Gastroesophageal sphincter (tissue), 4 donors: ENCODE data around the gene KIAA1217. TPM values are rescaled to one million over a fixed set of nuclear protein-coding genes. Genes with fewer than 3 reads are reported as not detected.
A peak's percentile ranks its signal among the peaks of the same experiment; 100 is the strongest.

Source experiments
- ATAC-seq: fragments of 150-250 bp; one replicate; pipeline ENCODE4 v1.9.1; 2016; ENCODE audit warnings: mild to moderate bottlenecking, moderate library complexity
- H3K27ac ChIP-seq, 4 donors: fragments of 200-600 bp; sonication (generic) in 3 of 4; 1 replicate in 3 of 4; 2 replicates in 1 of 4; pipeline ENCODE4 v1.5.1; 2016 to 2019
- H3K27me3 ChIP-seq: fragments of 200-600 bp; sonication (generic); one replicate; pipeline ENCODE4 v1.5.1; 2019
- H3K36me3 ChIP-seq, 2 donors: fragments of 200-600 bp; sonication (generic); one replicate each; pipeline ENCODE4 v1.5.1; 2019; ENCODE audit warnings: control low read depth in 1 of 2
- H3K4me1 ChIP-seq, 3 donors: fragments of 200-600 bp; sonication (generic); 1 replicate in 2 of 3; 2 replicates in 1 of 3; pipeline ENCODE4 v1.5.1; 2016 to 2019; ENCODE audit warnings: control low read depth in 2 of 3
- H3K4me3 ChIP-seq, 2 donors: fragments of 200-600 bp; sonication (generic); one replicate each; pipeline ENCODE4 v1.5.1; 2019; ENCODE audit warnings: mild to moderate bottlenecking in 1 of 2, moderate library complexity in 1 of 2
- H3K9me3 ChIP-seq, 3 donors: fragments of 200-600 bp; sonication (generic); one replicate each; pipeline ENCODE4 v1.5.1; 2017 to 2019; ENCODE audit warnings: control low read depth in 2 of 3
- CTCF ChIP-seq, 4 experiments: fragments of 200-600 bp in 2 of 4; fragments of 450-650 bp in 2 of 4; sonication (generic) in 1 of 4; IDR thresholded peaks; one replicate each; pipeline ENCODE4 v1.5.1; 2017 to 2019; ENCODE audit warnings: antibody characterized with exemption in 4 of 4, mild to moderate bottlenecking in 2 of 4, moderate library complexity in 2 of 4
- EP300 ChIP-seq: sonication (generic); formaldehyde crosslinking; IDR thresholded peaks from one replicate; pipeline ENCODE4 v1.6.1; 2017; ENCODE audit warnings: antibody characterized with exemption, mild to moderate bottlenecking
- POLR2A ChIP-seq, 2 donors: fragments of 450-650 bp; IDR thresholded peaks; one replicate each; pipeline ENCODE4 v1.6.1; 2017; ENCODE audit warnings: antibody characterized with exemption in 2 of 2, mild to moderate bottlenecking in 2 of 2, moderate library complexity in 1 of 2
- POLR2AphosphoS5 ChIP-seq: sonication (generic); formaldehyde crosslinking; IDR thresholded peaks from one replicate; pipeline ENCODE4 v1.6.1; 2017; ENCODE audit warnings: antibody characterized with exemption
- WGBS, 2 donors: methylation state at CpG; one replicate each; pipeline ENCODE4 v1.1.5; 2018; ENCODE audit warnings: low coverage in 1 of 2; 5-methylcytosine and 5-hydroxymethylcytosine counted together
- total RNA-seq, 4 donors: library from RNA; depleted of rRNA; stranded (reverse); fragments of >200 nt; gene quantifications; one replicate each; pipeline ENCODE4 v1.1.0, GENCODE V29; 2016

The KIAA1217 gene
- total RNA-seq, 4 donors from 2014 or later, result 9.7 to 15.3 (median 12.7) TPM

GRCh38 chr10:24483701-24484100, 274.8 kb downstream of the KIAA1217 start:
- Histone ChIP-seq H3K9me3 (no peaks in the 10 kb centered on the region), H3K27me3 (no peaks in the 10 kb centered on the region), H3K4me3 (no peak overlapping the region), H3K27ac (no peak overlapping the region), H3K36me3 (peaks cover 0 to 11% of the 10 kb centered on the region in 2 donors), H3K4me1 (no peaks in the 10 kb centered on the region)
- TF ChIP-seq EP300 (no peak), CTCF (IDR thresholded peaks at IDR 0.05) (no peak), POLR2AphosphoS5 (peak; percentile 15), POLR2A (IDR thresholded peaks at IDR 0.05) (no peak)
- peak; percentile 60 for ATAC-seq
- WGBS, 2 donors, result 62 to 73% methylated on average over 2 of the region's 3 CpGs

GRCh38 chr10:24484771-24485170, 275.8 kb downstream of the KIAA1217 start:
- no peaks in the 10 kb centered on the region for H3K9me3 ChIP-seq
- H3K27me3 ChIP-seq, result no peaks in the 10 kb centered on the region
- ATAC-seq, result no peak
- H3K4me3 ChIP-seq, result no peak overlapping the region
- H3K4me1 ChIP-seq, result no peaks in the 10 kb centered on the region
- 81 to 92% methylated on average over 2 to 3 of the region's 3 CpGs for WGBS, 2 donors
- H3K36me3 ChIP-seq, result peaks cover 0 to 11% of the 10 kb centered on the region in 2 donors
- TF ChIP-seq POLR2A (IDR thresholded peaks at IDR 0.05) (no peak), CTCF (IDR thresholded peaks at IDR 0.05) (no peak), EP300 (no peak), POLR2AphosphoS5 (no peak)
- no peak overlapping the region for H3K27ac ChIP-seq

- no peak for TF ChIP-seq CTCF (IDR thresholded peaks at IDR 0.05)
- TF ChIP-seq POLR2AphosphoS5, result no peak
- no peak for TF ChIP-seq EP300
- no peak for TF ChIP-seq POLR2A (IDR thresholded peaks at IDR 0.05)
- Histone ChIP-seq H3K27ac (no peak overlapping the region), H3K4me1 (no peaks in the 10 kb centered on the region), H3K27me3 (no peaks in the 10 kb centered on the region), H3K4me3 (no peak overlapping the region), H3K36me3 (peaks cover 0 to 11% of the 10 kb centered on the region in 2 donors), H3K9me3 (no peaks in the 10 kb centered on the region)
- WGBS, 2 donors, result 77 to 90% methylated on average over 5 of the region's 5 CpGs
- no peak for ATAC-seq
These were observed 276.4 kb downstream of the KIAA1217 start for GRCh38 chr10:24485304-24485703.

GRCh38 chr10:24488631-24489030, 279.7 kb downstream of the KIAA1217 start:
- no peak overlapping the region for H3K27ac ChIP-seq
- peaks cover 0 to 11% of the 10 kb centered on the region in 2 donors for H3K36me3 ChIP-seq
- ATAC-seq, result no peak
- no peaks in the 10 kb centered on the region for H3K4me1 ChIP-seq
- H3K9me3 ChIP-seq, result no peaks in the 10 kb centered on the region
- TF ChIP-seq CTCF (IDR thresholded peaks at IDR 0.05) (no peak), POLR2AphosphoS5 (no peak), POLR2A (IDR thresholded peaks at IDR 0.05) (no peak), EP300 (no peak)
- 0 to 91% methylated on average over 1 to 5 of the region's 5 CpGs for WGBS, 2 donors
- H3K4me3 ChIP-seq, result no peak overlapping the region
- no peaks in the 10 kb centered on the region for H3K27me3 ChIP-seq

- ATAC-seq, result no peak
- 82 to 92% methylated on average over 3 to 4 of the region's 4 CpGs for WGBS, 2 donors
- TF ChIP-seq CTCF (IDR thresholded peaks at IDR 0.05) (no peak), EP300 (no peak), POLR2A (IDR thresholded peaks at IDR 0.05) (no peak), POLR2AphosphoS5 (no peak)
These were observed 284.2 kb downstream of the KIAA1217 start for GRCh38 chr10:24493165-24493564.

More at GRCh38 chr10:24493165-24493564, 284.2 kb downstream of the KIAA1217 start:
- no peaks in the 10 kb centered on the region for H3K4me1 ChIP-seq
- H3K27ac ChIP-seq, result no peak overlapping the region
- H3K27me3 ChIP-seq, result no peaks in the 10 kb centered on the region
- no peaks in the 10 kb centered on the region for H3K36me3 ChIP-seq
- H3K9me3 ChIP-seq, result no peaks in the 10 kb centered on the region
- no peak overlapping the region for H3K4me3 ChIP-seq
